Stomach (tissue), 4 donors: Measurements from ENCODE around the gene TIGD4.

ENCODE experiments used
- POLR2AphosphoS5 ChIP-seq, 3 donors: sonication (generic); formaldehyde crosslinking; IDR thresholded peaks; one replicate each; pipeline ENCODE4 v1.6.1; 2016; ENCODE audit warnings: antibody characterized with exemption in 3 of 3
- TF ChIP-seq, protein P1 (sequence below), 7 experiments: fragments of 450-650 bp in 4 of 7; fragments of 200-600 bp in 3 of 7; sonication (generic) in 3 of 7; IDR thresholded peaks; one replicate each; pipeline ENCODE4 v1.5.1; 2016 to 2019; ENCODE audit warnings: antibody characterized with exemption in 7 of 7, control low read depth in 2 of 7, mild to moderate bottlenecking in 1 of 7

DNA sequence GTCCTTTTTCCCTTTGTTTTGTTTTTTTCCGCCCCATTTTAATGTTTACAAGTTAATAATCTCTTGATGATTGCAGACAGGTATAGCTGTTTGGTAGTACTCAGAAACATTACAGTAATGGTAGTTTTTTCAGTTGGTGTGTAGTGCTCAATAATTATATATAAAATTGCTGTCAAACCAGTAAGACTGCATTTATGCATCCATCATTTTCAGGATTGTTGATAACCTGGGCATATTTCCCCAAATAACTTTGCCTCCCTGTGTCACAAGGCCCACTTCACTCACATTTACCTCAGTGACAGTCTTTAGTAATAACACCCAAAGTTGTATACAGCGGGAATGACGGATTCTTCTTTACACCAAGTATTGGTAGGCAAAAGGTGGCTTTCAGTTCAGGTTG is 16.4 kb upstream of the TIGD4 start:
- TF ChIP-seq, protein P1, sequence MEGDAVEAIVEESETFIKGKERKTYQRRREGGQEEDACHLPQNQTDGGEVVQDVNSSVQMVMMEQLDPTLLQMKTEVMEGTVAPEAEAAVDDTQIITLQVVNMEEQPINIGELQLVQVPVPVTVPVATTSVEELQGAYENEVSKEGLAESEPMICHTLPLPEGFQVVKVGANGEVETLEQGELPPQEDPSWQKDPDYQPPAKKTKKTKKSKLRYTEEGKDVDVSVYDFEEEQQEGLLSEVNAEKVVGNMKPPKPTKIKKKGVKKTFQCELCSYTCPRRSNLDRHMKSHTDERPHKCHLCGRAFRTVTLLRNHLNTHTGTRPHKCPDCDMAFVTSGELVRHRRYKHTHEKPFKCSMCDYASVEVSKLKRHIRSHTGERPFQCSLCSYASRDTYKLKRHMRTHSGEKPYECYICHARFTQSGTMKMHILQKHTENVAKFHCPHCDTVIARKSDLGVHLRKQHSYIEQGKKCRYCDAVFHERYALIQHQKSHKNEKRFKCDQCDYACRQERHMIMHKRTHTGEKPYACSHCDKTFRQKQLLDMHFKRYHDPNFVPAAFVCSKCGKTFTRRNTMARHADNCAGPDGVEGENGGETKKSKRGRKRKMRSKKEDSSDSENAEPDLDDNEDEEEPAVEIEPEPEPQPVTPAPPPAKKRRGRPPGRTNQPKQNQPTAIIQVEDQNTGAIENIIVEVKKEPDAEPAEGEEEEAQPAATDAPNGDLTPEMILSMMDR (IDR thresholded peaks at IDR 0.05): no peak
- TF ChIP-seq POLR2AphosphoS5 (IDR thresholded peaks at IDR 0.05): no peak
